BLaER1 treated with 17β-estradiol and CSF1 and Interleukin-3, amounts not matched to agents 10 nM and 100 nM (cell line): Measurements from ENCODE around the gene SPIN2B.
"Not testable (repeated sequence)": the region's sequence is repeated elsewhere in the genome, so short reads cannot be mapped to it uniquely, and the experiment has no call there.

Experiments used
- H3K27ac ChIP-seq, 11 experiments: shearing (Covaris generic); formaldehyde crosslinking; 2 replicates each; pipeline ENCODE4 v1.8.1; 2022
- H3K27me3 ChIP-seq, 11 experiments: shearing (Covaris generic); formaldehyde crosslinking; 2 replicates each; pipeline ENCODE4 v1.8.1; 2022
- H3K36me3 ChIP-seq, 11 experiments: shearing (Covaris generic); formaldehyde crosslinking; 2 replicates each; pipeline ENCODE4 v1.8.1; 2022
- H3K4me1 ChIP-seq, 10 experiments: shearing (Covaris generic); formaldehyde crosslinking; 2 replicates each; pipeline ENCODE4 v1.8.1; 2022
- H3K4me2 ChIP-seq, 11 experiments: shearing (Covaris generic); formaldehyde crosslinking; 2 replicates each; pipeline ENCODE4 v1.8.1; 2022
- H3K4me3 ChIP-seq, 10 experiments: shearing (Covaris generic); formaldehyde crosslinking; 2 replicates each; pipeline ENCODE4 v1.8.1; 2022
- H3K9ac ChIP-seq, 11 experiments: shearing (Covaris generic); formaldehyde crosslinking; 2 replicates each; pipeline ENCODE4 v1.8.1; 2022
- H3K9me3 ChIP-seq, 11 experiments: shearing (Covaris generic); formaldehyde crosslinking; replicated peaks in 1 of 11; 2 replicates each; pipeline ENCODE4 v1.8.1; 2022
- H4K20me1 ChIP-seq, 11 experiments: shearing (Covaris generic); formaldehyde crosslinking; 2 replicates each; pipeline ENCODE4 v1.8.1; 2022
- Cebpa-rat ChIP-seq, 11 experiments: shearing (Covaris generic); IDR thresholded peaks; 2 replicates each; pipeline ENCODE4 v1.8.1; 2022

The SPIN2B gene

DNA sequence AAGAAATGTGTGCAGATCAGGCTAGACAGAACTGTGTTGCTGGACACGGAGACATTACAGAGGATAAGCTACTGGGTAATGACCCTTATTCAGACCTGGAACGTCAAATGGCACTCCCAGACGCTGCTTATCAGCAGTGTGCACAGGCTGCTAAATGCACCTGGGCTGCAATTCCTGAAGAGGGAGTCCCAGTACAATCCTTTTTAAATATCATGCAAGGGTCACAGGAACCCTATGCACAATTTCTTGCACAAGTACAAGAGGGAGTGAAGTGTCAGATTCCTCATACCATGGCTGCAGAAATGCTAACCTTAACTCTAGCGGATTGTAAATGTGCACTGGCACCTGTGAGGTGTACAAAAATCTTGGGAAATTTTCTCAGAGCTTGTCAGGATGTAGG lies 16.9 kb downstream of the SPIN2B start:
- H3K36me3 ChIP-seq, result peaks cover 0 to 26% (median 10%) of the 10 kb centered on the region in 11 experiments; a peak in 9 of 22 replicates
- TF ChIP-seq Cebpa-rat (IDR thresholded peaks at IDR 0.05), result no peak
- no peak overlapping the region for H3K9ac ChIP-seq
- H3K4me2 ChIP-seq, result no peak overlapping the region
- H3K4me3 ChIP-seq, result no peak overlapping the region
- no peak overlapping the region for H3K27ac ChIP-seq
- H4K20me1 ChIP-seq, result no peaks in the 10 kb centered on the region
- H3K9me3 ChIP-seq, result peaks cover 12 to 27% (median 20%) of the 10 kb centered on the region in 11 experiments
- H3K4me1 ChIP-seq, result no peaks in the 10 kb centered on the region
- H3K27me3 ChIP-seq, result peaks cover 74 to 94% (median 91%) of the 10 kb centered on the region in 11 experiments

DNA sequence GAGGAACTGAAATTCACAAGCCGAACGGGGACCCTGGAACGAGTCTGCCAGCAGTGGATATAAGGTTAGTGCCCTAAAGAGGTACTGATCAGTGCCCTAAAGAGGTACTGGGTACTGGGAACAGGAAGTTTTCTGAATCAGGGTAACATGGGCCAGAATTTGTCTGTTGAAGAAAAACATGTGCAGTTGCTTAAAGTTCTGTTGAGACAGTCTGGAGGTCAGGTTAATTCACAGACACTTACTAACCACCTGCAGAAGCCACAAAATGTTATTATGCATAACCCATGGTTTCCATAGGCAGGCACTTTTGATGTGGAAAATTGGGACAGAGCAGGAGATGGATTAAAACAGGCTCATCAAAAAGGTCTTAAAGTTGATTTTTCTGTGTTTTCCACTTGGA lies 17.9 kb downstream of the SPIN2B start:
- peaks cover 21 to 32% (median 27%) of the 10 kb centered on the region in 11 experiments for H3K9me3 ChIP-seq
- H4K20me1 ChIP-seq, result no peaks in the 10 kb centered on the region
- no peak overlapping the region for H3K4me3 ChIP-seq
- H3K27me3 ChIP-seq, result peaks cover 68 to 92% (median 85%) of the 10 kb centered on the region in 11 experiments
- H3K4me1 ChIP-seq, result no peaks in the 10 kb centered on the region
- TF ChIP-seq Cebpa-rat (IDR thresholded peaks at IDR 0.05), result no peak
- no peak overlapping the region for H3K27ac ChIP-seq
- H3K36me3 ChIP-seq, result peaks cover 0 to 25% (median 4%) of the 10 kb centered on the region in 11 experiments; a peak in 6 of 22 replicates
- H3K9ac ChIP-seq, result no peak overlapping the region
- H3K4me2 ChIP-seq, result no peak overlapping the region

DNA sequence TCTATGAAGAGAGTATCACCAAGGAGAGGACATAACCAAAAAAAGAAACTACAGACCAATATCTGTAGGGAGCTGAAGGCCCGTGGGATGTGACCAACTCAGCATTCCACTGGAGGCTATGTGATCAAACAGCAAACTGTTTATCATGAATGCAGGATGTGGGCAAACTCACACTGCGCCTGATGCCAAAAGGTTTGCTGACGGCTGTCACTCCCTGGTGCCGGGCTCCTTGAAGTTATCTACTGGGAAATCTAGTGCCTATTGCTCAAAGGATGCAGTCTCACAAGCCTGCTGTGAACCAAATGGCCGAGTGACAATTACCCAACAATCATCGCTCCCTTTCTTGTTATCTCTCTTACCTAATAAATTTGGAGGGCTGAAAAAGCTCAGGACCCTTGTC lies 18.4 kb downstream of the SPIN2B start:
- not testable (repeated sequence) for H3K4me2 ChIP-seq, H3K9ac ChIP-seq, H3K4me1 ChIP-seq, H4K20me1 ChIP-seq, H3K27ac ChIP-seq, H3K4me3 ChIP-seq
- peaks cover 0 to 19% (median 4%) of the 10 kb centered on the region in 11 experiments; a peak in 6 of 22 replicates for H3K36me3 ChIP-seq
- peaks cover 23 to 37% (median 32%) of the 10 kb centered on the region in 11 experiments for H3K9me3 ChIP-seq
- peaks cover 63 to 92% (median 82%) of the 10 kb centered on the region in 11 experiments for H3K27me3 ChIP-seq

DNA sequence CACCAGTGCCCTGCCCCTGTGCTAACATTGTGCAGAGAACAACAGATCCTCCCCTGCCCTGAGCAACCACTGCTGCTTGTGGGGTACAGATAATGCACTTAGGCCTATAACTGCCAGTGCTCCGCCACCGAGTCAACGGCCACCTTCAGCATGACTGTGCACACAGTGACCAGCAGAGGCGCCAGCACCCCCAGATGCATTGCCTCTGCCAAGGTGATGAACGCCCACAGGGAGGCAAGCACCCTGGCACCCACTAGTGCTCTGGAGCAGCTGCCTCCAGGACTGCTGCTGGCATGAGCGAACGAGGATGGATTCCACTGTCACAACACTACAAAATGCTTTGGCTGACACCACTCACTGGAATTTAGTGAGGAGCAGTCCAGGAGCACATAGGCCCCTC lies 38.2 kb downstream of the SPIN2B start:
- Histone ChIP-seq H3K9me3 (peaks cover 11 to 41% (median 23%) of the 10 kb centered on the region in 11 experiments; a peak in 21 of 22 replicates), H3K4me3 (no peak overlapping the region), H4K20me1 (no peaks in the 10 kb centered on the region), H3K4me1 (no peaks in the 10 kb centered on the region), H3K27me3 (peaks cover 71 to 87% (median 85%) of the 10 kb centered on the region in 11 experiments), H3K9ac (no peak overlapping the region), H3K27ac (no peak overlapping the region), H3K36me3 (peaks cover 0 to 15% (median 5%) of the 10 kb centered on the region in 11 experiments; a peak in 5 of 22 replicates), H3K4me2 (no peak overlapping the region)
- no peak for TF ChIP-seq Cebpa-rat (IDR thresholded peaks at IDR 0.05)

DNA sequence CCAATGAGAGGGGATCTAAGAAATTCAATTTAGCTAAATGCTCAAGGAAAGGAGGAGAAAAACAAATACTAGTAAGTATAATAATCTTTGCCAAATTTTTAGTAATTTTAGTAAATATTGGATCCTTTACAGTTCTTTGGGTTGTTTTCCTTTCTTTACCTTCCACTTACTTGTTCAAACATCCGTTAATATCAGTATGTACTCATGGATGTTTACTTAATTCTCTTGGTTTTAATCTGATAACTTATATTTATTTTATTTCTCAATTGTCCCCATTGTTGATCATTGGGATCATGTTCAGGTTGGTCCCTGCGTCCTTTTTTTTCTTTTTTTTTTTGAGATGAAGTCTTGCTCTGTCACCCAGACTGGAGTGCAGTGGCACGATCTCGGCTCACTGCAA lies 46.9 kb downstream of the SPIN2B start:
- peaks cover 53 to 81% (median 75%) of the 10 kb centered on the region in 11 experiments for H3K27me3 ChIP-seq
- no peak overlapping the region for H3K27ac ChIP-seq
- no peak for TF ChIP-seq Cebpa-rat (IDR thresholded peaks at IDR 0.05)
- no peaks in the 10 kb centered on the region for H3K4me1 ChIP-seq
- no peak overlapping the region for H3K9ac ChIP-seq
- no peak overlapping the region for H3K4me3 ChIP-seq
- H3K36me3 ChIP-seq, result no peaks in the 10 kb centered on the region
- peaks cover 0 to 5% (median 0%) of the 10 kb centered on the region in 11 experiments; a peak in 1 of 22 replicates for H3K9me3 ChIP-seq
- no peak overlapping the region for H3K4me2 ChIP-seq
- no peaks in the 10 kb centered on the region for H4K20me1 ChIP-seq

DNA sequence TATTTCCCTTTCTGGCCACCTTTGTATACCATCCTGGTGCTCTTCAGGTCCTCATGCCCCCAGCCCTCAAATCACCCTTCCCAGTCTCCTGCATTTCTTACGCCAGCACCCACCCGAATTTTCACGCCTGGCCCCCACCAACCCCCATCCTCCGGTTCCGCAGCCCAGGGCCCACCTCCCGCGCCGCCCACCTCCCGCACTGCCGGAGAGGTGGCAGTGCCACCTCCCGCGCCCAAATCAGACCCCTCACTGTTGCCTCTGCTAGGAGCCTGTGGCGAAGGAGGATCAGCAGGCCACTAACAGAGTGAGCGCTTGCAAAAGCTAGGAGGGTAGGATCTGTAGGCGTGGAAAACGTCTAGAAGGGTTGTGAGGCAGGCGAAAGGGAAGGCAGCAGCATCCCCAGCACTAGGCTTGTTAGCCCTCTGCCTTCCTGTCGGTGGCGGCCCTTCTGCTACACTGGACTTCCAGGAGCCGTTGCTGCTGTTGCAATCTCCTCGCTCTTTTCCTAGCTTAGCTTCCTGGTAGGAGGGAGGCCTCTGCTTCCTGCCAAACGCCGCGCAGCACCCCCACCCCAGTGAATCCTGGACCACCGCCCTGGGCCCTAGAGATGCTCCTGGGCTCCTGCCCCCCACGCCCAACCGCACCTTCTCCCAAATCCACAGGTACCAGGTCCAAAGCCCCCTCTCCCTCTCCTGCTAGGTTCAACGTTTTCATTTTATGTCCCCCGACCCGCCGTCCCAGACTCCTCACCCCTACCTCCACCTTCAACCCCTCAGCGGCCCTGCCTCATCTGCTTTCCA lies 51.0 kb downstream of the SPIN2B start:
- Histone ChIP-seq H3K9me3 (peaks cover 0 to 5% (median 0%) of the 10 kb centered on the region in 11 experiments; a peak in 1 of 22 replicates), H3K4me3 (no peak overlapping the region), H3K4me2 (no peak overlapping the region), H3K27me3 (peaks cover 73 to 98% (median 92%) of the 10 kb centered on the region in 11 experiments), H3K36me3 (no peaks in the 10 kb centered on the region), H3K27ac (no peak overlapping the region), H3K4me1 (no peaks in the 10 kb centered on the region), H3K9ac (no peak overlapping the region), H4K20me1 (0 out of 22 replicates have a peak, but pooled peaks cover 0 to 3% (median 0%) of the 10 kb centered on the region in 11 experiments)
- TF ChIP-seq Cebpa-rat (IDR thresholded peaks at IDR 0.05), result no peak
